ENCODE results near the gene DOLK.

- no peak for TF ChIP-seq CTCF (conservative IDR thresholded peaks at IDR 0.05 in 1 of 2, IDR thresholded peaks at IDR 0.05 in 1 of 2; ENCODE audit: extremely low read depth in 1 of 2, insufficient read depth in 1 of 2, low read depth in 1 of 2, low read length in 2 of 2)
- TF ChIP-seq EZH2 (IDR thresholded peaks at IDR 0.05; ENCODE audit: borderline replicate concordance, low read length): no peak
These were observed 201 bp downstream of the DOLK start for GRCh38 chr9:128947277-128947526.
